GM12874 (cell line): Measurements from ENCODE around the gene PACRG.

Experiments
- TF ChIP-seq, protein P1 (sequence below): IDR thresholded peaks from 2 replicates; pipeline ENCODE4 v1.5.1; 2011; ENCODE audit warnings: low read depth, mild to moderate bottlenecking, control low read depth, low read length, moderate library complexity; ENCODE audit not compliant: insufficient read depth

The PACRG gene

DNA sequence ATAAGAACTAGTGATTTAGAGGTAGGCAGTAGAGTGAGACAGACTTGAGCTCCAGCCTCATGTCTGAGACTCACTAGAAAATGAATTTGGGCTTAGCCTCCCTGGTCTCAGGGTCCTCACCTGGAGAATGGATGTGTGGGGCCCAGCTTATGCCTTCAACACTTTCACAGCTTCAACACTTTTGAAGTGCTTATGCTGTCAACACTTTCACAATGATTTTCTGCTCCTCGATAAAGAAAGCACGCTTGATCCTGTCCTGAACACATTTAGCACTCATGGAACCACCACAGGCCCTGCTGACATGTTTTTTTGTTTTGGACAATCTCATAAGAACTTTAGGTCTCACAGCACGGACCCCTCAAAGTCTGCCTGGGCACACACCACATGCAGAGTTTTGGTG lies 229.3 kb downstream of the PACRG start:
- TF ChIP-seq, protein P1, sequence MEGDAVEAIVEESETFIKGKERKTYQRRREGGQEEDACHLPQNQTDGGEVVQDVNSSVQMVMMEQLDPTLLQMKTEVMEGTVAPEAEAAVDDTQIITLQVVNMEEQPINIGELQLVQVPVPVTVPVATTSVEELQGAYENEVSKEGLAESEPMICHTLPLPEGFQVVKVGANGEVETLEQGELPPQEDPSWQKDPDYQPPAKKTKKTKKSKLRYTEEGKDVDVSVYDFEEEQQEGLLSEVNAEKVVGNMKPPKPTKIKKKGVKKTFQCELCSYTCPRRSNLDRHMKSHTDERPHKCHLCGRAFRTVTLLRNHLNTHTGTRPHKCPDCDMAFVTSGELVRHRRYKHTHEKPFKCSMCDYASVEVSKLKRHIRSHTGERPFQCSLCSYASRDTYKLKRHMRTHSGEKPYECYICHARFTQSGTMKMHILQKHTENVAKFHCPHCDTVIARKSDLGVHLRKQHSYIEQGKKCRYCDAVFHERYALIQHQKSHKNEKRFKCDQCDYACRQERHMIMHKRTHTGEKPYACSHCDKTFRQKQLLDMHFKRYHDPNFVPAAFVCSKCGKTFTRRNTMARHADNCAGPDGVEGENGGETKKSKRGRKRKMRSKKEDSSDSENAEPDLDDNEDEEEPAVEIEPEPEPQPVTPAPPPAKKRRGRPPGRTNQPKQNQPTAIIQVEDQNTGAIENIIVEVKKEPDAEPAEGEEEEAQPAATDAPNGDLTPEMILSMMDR = no peak

DNA sequence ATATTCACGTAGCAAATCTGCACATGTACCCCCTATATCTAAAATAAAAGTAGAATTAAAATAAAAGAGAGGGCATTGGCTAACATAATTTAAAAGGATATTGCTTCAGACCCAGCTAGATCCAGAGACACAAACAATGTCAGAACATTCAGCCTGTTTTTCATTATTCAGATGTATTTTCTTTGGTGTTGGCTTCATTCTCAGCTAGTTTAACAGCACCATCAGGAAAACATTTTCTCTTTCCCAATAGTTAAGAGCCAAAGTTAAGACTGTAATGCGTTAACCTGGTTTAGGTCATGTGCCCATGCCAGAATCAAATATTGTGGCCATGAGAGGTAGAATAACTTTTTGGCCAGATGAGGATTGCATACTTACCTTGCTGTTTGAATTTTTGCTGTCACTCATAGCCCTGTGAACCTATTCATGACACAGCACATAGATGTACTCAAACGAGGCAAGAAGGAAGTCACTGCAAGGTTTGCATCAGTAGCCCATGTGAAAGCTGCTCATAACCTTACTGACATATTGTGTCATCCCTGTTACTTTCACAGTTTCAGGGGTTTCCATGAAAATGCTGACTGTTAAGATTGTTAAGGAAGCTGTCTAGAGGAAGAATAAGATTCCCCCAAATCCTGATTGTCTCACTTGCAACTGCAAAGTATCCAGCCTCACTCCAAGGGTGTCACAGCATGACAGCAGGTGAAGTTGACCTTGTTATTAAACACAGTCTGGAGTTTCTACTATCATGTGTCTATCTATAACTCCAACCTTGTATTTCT lies 233.1 kb downstream of the PACRG start:
- TF ChIP-seq, protein P1 = no peak

DNA sequence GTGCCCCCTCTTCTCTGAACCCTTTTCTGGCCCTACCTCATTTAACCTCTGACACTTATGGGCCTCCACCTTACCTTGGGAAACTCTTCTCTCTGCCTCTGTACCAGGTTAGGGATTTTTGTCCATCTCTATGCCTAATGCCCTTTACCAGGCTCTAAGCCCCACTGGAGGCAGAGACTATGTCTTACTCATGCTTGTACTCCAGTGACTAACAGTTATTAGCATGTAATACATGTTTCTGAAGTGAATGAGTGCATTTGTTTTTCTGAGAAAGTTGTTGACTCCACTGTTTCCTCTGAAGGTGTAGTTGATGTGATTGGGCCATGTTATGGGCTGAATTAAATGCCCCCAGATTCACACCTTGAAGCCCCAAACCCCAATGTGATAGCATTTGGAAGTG lies 234.3 kb downstream of the PACRG start:
- TF ChIP-seq, protein P1 = no peak

DNA sequence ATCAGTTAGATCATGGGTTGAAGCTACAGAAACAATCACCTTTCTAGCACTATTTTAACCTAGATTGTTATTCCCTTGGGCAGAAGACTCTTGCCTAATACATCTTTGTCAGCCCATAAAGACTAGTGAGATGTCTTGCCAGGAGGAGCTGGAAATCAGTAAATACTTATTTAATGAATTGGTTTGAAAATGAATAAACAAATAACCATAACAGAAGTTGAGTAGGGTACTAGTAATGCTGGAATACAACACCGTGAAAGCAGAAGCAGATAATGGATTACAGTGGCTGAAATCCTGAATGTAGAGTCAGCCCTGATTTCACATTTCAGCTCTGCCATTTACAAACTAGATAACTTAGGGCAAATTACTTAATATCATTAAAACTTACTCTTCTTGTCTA lies 236.1 kb downstream of the PACRG start:
- TF ChIP-seq, protein P1 = no peak

DNA sequence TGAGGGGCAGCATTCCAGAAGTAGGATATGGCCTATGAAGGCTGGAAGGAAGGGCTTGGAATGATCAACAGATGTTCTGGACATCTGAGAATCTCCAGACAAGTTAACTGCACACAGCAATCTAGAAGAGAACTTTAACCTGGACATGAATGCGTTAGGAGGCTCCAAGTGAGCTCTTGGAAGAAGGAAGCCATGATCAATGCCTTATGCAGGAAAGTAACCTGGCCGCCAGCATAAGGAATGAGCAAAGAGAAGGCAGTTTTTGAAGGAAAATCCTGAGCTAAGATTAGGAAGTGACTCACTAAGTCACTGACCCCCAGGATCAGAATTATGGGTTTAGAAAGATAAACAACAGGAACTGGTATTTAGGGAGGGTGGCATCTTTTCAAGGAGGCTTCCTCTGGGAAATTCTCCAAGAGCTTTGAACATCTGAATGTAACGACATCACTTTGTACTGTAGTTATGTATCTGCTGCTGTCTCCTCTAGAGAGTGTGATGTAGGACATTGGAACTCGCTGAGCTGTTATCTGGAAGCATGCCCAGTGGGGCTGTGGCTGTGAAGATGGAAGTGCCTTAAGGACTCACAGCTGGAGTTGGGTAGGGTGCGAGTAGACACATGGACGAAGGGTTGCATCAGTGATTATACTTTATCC lies 236.8 kb downstream of the PACRG start:
- TF ChIP-seq, protein P1 = no peak

DNA sequence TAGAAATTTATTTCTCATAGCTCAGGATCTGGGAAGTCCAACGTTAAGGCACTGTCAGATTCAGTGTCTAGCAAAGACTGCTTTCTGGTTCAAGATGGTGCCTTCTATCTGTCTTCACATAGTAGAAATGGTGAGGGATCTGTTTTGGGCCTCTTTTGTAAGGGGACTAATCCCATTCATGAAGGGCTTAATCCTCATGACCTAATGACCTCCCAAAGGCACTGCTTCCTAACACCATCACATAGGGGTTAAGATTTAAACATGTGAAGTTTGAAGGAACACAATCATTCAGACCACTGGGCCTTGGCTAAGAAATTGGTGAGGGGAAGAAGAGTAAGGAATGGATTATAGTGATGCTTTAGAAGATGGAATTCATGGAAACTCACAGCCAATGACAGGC lies 237.6 kb downstream of the PACRG start:
- TF ChIP-seq, protein P1 = no peak

DNA sequence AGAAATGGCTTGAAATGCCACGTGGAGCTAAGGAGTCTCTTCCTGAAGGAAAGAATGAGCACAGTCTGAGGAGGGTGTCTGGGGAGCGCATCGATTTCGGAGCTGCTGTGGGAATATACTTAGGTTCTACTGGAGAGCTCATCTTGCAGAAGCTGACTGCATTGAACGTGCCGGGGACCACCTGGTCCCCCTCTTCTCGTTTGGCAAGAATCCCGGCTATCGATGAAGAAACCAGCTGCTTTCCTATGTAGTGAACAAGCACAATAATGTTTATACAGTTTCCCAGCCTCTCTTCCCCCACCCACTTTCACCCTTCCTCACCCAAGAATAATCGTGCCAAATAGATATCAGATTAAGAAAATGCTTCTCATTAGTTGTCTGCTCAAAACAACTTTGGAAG lies 242.5 kb downstream of the PACRG start:
- TF ChIP-seq, protein P1 = no peak
